CD4-positive, alpha-beta T cell treated with Interleukin-6 for 4 hours (primary cell): ENCODE measurements around the gene BCAS3.
A peak's percentile ranks its signal among the peaks of the same experiment; 100 is the strongest.

Experiments used
- DNase-seq: peaks from one replicate; pipeline ENCODE4 v3.0.0-alpha.2; 2020; ENCODE audit warnings: mixed read lengths

BCAS3 gene

DNA sequence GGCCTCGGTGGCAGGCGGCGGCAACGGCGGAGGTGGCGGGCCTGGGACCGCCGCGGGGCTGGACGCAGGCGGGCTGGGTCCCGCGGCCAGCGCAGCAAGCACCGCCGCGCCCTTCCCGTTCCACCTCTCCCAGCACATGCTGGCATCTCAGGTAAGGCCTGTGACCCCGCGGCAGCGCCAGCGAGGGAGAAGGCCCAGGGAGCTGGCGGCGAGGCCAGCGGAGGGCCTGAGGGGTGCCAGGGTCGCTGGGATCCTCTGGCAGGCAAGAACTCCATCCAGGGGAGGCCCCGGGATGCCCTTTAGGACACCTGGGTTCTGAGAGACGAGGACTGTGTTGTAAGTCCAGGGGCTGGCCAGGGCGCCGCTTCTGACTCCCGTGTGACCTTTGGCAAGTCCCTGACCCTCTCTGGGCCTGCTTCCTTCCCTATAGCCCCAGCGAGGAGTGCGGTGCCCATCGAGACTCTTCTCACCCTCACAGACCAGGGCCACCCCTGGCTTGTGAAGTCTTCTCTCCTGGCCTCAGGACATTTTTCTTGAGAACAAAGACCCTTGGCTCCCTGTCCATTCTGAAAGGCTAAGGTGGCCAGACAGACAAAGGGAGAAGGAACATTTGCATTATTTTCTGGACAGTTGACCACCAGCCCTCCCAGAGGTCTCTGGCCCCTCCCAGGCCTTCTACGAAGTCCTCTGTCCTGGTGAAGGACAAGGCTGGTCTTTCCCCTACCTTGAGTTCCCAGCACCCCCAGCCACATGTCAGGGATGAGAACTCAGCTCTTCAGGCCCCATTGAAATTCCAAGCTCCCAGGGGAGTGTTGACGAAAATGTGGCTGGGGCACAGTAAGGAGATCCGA lies 728.3 kb downstream of the BCAS3 start:
- DNase-seq: no peak

DNA sequence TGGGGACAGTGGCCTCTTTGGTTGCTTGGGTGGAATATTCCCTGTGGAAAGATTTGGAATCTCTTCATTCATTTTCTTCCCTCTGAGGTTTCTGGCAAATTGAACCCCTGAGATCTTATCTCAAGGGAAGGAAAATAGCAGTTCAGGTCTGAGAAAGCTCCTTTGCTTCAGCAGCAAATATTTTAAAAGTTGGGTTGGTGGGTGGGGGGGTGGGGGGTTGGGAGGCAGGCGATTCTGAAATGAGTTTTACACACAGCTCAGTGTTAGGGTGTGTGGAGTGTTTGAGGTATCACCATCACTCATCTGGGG lies 728.8 kb downstream of the BCAS3 start:
- DNase-seq: no peak

GRCh38 chr17:61406971-61407911 lies 729.6 kb downstream of the BCAS3 start:
- no peak for DNase-seq

DNA sequence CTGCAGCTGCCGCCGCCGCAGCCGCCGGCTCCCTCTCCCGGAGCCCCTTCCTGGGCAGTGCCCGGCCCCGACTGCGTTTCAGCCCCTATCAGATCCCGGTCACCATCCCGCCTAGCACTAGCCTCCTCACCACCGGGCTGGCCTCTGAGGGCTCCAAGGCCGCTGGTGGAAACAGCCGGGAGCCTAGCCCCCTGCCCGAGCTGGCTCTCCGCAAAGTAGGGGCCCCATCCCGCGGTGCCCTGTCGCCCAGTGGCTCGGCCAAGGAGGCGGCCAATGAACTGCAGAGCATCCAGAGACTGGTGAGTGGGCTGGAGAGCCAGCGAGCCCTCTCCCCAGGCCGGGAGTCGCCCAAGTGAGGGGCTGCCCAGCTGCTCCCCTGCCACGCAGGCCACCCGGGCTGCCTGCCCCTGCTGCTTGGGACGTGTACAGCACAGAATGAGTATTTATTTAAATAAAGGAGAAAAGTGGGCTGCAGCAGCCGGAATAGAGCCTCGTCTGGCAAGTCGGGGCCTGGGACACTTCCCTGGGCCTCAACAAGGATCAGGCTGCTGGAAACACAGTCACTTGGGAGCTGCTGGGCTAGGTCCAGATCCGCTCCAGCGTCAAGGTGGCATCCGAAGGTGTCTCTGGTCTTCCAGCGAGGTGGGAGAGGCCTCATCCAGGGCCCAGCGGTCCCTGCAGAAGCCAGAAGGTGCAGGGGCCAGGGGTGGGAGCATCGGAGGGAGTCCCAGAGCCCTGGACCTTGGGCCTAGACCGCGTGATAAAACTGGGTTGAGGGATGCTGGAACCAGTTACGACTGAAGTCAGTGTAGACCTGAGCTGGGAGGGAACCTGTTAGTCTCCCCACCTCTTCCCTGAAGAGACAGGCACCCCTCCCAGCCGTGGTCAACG lies 730.7 kb downstream of the BCAS3 start:
- no peak for DNase-seq

GRCh38 chr17:61409301-61410112 lies 731.9 kb downstream of the BCAS3 start:
- peak; percentile 49 for DNase-seq

GRCh38 chr17:61410141-61411010 lies 732.7 kb downstream of the BCAS3 start:
- peak; percentile 80 for DNase-seq

- DNase-seq: no peak
Observed at GRCh38 chr17:61411011-61411260, 733.3 kb downstream of the BCAS3 start.

- peak; percentile 39 for DNase-seq
Observed at GRCh38 chr17:61411261-61412142, 733.9 kb downstream of the BCAS3 start.

GRCh38 chr17:61412143-61412859 lies 734.6 kb downstream of the BCAS3 start:
- DNase-seq: peak; percentile 80

DNA sequence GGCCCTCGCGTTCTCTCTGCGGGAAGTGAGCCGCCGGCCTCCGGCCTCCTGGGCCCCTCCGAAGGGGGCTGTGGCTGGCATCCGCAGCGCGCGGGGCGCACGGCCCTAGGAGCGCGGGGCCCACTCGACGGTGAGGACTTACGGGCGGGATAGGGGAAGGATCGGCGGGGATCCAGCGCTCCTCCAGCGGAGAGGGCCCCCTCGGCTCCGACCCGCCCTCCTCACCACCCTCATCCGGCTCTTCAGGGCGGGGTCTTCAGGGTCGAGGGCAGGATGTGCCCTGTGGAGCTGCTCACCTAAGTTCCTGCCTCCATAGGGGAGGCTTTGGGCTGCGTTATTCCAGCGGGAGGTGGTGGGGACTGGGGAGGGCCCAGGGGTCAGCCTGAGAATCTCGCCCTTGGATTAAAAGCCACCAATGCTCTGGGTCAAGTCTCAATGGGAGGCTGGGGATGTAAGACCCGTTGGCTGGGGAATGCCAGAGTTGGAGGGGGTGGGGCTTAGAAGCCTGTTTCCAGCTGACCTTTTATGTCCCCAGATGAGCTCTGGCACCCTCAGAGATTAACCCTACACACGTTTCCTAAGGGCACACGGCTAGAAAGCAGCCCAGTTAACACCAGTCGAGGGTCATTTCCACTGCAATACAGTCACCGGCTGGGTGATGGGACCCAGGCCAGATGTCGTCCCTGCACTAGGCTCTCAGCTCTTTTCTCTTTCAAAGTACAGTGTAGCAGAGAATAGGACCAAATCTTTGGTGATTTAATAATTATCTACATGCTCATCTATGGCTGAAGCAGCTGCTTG lies 735.4 kb downstream of the BCAS3 start:
- no peak for DNase-seq

DNA sequence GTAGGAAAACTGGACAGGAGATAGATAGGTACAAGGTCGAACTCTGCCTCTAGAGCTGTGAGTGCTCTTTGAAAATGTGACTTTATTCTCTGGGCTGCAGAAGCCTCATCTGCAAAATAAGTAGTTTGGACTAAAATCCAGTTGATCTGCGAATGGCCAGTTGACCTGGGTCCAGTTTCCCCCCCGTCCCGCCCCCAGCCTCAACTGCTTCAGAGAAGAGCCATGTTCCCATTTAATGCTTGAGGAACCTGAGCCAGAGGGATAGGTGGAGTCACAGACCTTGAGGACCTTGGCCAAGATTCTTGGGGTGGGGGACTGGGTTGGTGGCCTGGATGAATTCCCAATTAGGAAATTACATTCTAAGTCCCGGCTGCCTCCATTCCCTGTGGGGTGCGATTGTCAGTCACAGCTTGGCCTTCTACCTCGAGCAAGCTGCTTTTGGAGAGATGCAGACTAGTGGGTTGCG lies 736.0 kb downstream of the BCAS3 start:
- DNase-seq: no peak

DNA sequence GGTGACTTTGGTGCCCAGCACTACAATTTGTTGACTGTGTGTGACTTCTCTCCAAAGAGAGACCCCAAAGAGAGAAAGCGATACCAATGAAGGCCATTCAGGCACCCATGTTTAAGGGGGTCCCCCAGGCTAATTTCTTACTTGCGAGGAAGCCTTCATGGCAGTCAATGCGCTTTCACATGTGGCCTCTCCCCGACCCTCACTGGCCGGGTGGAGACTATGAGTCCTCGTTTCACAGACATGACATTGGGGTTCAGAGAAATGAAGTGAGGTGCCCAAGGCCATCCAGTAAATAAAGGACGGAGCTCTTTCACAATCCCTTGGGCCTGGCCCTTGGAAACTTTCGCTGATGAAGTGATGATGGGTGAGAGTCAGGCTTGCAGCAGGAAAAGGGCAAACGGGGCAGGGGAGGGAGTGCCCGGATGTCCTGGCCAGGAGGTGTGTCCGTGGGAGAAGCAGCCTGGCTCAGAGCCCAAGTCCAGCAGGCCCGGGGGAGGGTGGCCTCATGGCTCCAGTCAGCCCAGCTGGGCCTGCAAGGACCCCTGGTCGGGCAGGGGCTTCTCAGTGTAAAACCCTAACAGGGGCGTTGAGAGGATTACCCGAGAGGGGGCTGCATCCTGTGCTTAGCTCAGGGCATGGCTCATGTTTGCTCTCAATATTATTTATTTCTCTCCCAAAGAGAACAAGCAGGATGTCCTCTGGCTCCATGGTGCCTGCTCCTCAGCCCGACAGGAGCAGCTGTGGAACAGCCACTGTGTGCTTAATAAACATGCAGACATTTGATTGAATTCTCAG lies 736.7 kb downstream of the BCAS3 start:
- DNase-seq: no peak

- DNase-seq: no peak
Observed at GRCh38 chr17:61414936-61415251, 737.2 kb downstream of the BCAS3 start.

GRCh38 chr17:61415374-61416210 lies 737.9 kb downstream of the BCAS3 start:
- DNase-seq: no peak

DNA sequence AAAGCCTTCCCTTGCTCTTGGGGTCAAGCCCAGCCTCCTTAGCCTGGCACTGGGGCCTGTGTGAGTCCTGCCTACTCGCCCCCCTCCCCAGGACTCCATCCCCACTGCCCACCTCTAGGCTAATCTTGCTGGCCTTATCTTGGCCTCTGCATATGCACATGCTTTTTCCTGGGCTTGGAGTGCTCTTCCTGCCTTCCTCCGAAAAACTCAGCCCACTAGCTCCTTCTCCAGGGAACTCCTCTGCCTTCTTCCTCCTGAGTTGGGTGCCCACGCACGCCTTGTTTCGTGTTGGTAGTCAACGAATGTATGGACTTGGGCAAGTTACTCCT lies 738.5 kb downstream of the BCAS3 start:
- DNase-seq: no peak

DNA sequence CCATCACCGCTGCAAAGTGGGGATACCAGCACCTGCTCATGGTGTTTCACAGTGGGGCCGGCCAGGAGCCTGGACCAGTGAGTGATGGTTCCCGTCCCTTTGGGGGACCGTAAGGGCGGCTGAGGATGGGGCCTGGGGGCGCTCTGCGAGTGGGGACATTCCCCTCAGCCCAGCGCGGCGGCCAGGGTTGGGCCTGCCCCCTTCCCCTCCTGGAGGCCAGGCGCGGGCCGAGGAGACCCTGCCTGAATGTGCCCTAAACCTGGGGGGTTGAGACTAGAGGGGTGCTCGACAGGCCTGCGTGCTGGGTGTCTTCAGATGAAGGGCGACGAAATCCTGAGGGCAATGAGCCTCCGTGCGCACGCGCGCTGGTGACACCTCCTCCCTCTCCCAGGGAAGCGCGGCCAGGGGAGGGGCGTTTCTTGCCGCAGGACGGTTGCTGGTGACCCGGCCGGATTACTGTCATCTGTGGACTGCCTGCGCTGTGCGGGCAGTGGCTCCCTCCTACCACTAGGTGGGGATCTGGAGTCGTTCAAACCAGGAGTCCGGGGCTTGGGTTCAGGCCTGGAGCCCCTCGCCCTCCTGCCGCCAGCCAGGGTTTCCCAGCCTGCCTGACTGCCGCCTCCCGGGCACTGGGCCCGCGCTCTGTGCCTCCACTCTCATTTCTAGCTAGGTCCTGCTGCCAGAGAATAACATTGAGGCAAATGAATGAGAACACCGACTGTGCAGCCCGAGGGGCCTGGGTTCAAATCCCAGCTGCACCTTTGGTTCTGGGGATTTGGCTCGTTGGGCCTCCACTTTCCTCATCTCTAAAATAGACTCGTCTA lies 739.1 kb downstream of the BCAS3 start:
- DNase-seq: peak; percentile 65
